CD4-positive, alpha-beta memory T cell (primary cell): ENCODE results near the gene RXRB. TPM values are rescaled to one million over a fixed set of nuclear protein-coding genes. Genes with fewer than 3 reads are reported as not detected.

Source experiments
- CTCF ChIA-PET: fragments of 350-600 bp; sonication (Branson Sonifier 250); formaldehyde crosslinking; loops from one replicate; lab custom pipeline; 2021; ENCODE audit warnings: inconsistent platforms; ENCODE audit not compliant: partially characterized antibody; lab: Charles Lee
- POLR2A ChIA-PET: fragments of 350-600 bp; sonication (Branson Sonifier 250); formaldehyde crosslinking; loops from one replicate; lab custom pipeline; 2021; ENCODE audit not compliant: partially characterized antibody; lab: Charles Lee
- DNase-seq, 5 donors: peaks; one replicate each; pipeline versions ENCODE4 v3.0.0 to v3.0.0-alpha.2; 2020 to 2022; ENCODE audit warnings: mixed read lengths in 1 of 5
- H3K27ac ChIP-seq: one replicate; pipeline ENCODE4 v1.7.0; 2013; ENCODE audit warnings: low read depth, low read length
- H3K27me3 ChIP-seq: 2 replicates; pipeline ENCODE4 v1.7.0; 2013; ENCODE audit warnings: mild to moderate bottlenecking, low read length, moderate library complexity; ENCODE audit not compliant: insufficient read depth
- H3K36me3 ChIP-seq: 2 replicates; pipeline ENCODE4 v1.7.0; 2013; ENCODE audit warnings: mild to moderate bottlenecking, low read length, moderate library complexity; ENCODE audit not compliant: insufficient read depth
- H3K4me1 ChIP-seq: 2 replicates; pipeline ENCODE4 v1.7.0; 2013; ENCODE audit warnings: mild to moderate bottlenecking, low read length, moderate library complexity; ENCODE audit not compliant: insufficient read depth
- H3K4me3 ChIP-seq, 2 donors: one replicate each; pipeline ENCODE4 v1.7.0; 2013; ENCODE audit warnings: low read length in 2 of 2, mild to moderate bottlenecking in 1 of 2
- H3K9me3 ChIP-seq, 2 donors: one replicate each; pipeline ENCODE4 v1.7.0; 2013; ENCODE audit warnings: low read length in 2 of 2, control low read depth in 1 of 2; ENCODE audit not compliant: control insufficient read depth in 1 of 2
- H3K27ac Mint-ChIP-seq, 7 donors: one replicate each; pipeline ENCODE4 v1.8.0; 2020 to 2021; ENCODE audit warnings: mixed read lengths in 7 of 7, mild to moderate bottlenecking in 6 of 7, inconsistent platforms in 3 of 7, moderate library complexity in 3 of 7
- H3K27me3 Mint-ChIP-seq, 2 donors: one replicate each; pipeline ENCODE4 v1.8.0; 2020 to 2021; ENCODE audit warnings: mixed read lengths in 2 of 2
- H3K36me3 Mint-ChIP-seq, 2 donors: one replicate each; pipeline ENCODE4 v1.8.0; 2020 to 2021; ENCODE audit warnings: mixed read lengths in 2 of 2, inconsistent platforms in 1 of 2, mild to moderate bottlenecking in 1 of 2
- H3K4me1 Mint-ChIP-seq, 4 donors: one replicate each; pipeline ENCODE4 v1.8.0; 2020 to 2021; ENCODE audit warnings: mixed read lengths in 4 of 4, mild to moderate bottlenecking in 1 of 4
- H3K4me3 Mint-ChIP-seq, 8 donors: one replicate each; pipeline ENCODE4 v1.8.0; 2020 to 2021; ENCODE audit warnings: mixed read lengths in 8 of 8, mild to moderate bottlenecking in 7 of 8, moderate library complexity in 6 of 8, inconsistent platforms in 3 of 8
- H3K9me3 Mint-ChIP-seq, 8 donors: one replicate each; pipeline ENCODE4 v1.8.0; 2020 to 2021; ENCODE audit warnings: mixed read lengths in 8 of 8, mild to moderate bottlenecking in 5 of 8, inconsistent platforms in 3 of 8, moderate library complexity in 1 of 8
- intact Hi-C: fragments of 100-400 bp; cut with micrococcal nuclease; formaldehyde crosslinking; loops from one replicate; pipeline ENCODE4 v1.15.1; 2023
- polyA plus RNA-seq, 2 donors: library from polyadenylated mRNA; unstranded; fragments of 300-500 nt; fragmentation: Illumina TruSeq; gene quantifications; one replicate each; pipeline ENCODE4 v1.2.3, GENCODE V29; 2021
- total RNA-seq, 2 experiments: library from RNA; stranded (reverse); gene quantifications; one replicate each; pipeline ENCODE4 v1.2.3, GENCODE V29; 2021

The RXRB gene
- total and polyA plus RNA-seq, 4 experiments from 2014 or later: 5.6 to 94.3 (median 50.3) TPM

DNA sequence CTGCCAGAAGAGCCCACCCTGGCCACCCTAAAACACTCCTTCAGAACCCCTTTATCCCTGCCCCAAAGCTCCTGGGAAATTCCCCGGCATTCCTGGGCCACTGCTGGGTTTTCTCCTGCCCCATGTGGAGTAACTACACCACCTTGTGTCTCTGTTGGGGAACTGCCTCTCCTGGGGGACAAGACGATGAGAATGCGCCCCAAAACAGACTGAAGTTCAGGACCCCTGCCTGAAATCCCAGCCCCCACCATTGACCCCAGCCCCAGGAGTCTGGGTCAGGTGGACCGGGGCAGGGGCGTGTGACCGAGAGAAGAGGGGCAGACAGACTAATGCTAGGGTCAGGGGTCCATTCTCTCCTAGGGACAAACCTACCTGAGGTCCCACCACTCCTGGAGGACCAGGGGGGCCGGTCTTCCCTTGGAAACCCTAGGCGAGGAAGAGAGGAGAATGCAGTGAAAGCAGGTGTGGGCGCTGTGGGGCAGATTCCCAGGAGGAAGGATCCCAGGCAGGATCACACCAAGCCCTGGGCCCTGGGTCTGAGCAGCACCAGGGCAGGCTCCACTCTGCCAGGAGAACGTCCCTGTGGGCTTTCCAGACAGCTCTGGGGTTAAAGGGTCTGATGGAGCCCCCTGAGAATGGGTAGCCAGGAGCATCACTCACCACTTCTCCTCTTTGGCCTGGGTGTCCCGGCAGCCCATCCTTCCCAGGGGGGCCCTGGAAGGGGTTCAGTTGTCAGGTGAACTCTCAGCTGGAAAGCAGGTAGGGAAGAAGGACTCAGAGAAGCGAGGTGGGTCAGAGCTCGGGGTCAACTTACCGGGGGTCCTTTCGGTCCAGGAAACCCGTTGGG, 27.6 kb downstream of the RXRB start:
- H3K9me3 Mint-ChIP-seq: peaks cover 0 to 2% (median 0%) of the 10 kb centered on the region in 8 donors
- no peak overlapping the region for H3K4me3 ChIP-seq
- DNase-seq: no peak
- no peaks in the 10 kb centered on the region for H3K27me3 ChIP-seq
- peaks cover 0 to 6% of the 10 kb centered on the region in 2 donors for H3K27me3 Mint-ChIP-seq
- no peaks in the 10 kb centered on the region for H3K36me3 Mint-ChIP-seq
- no peaks in the 10 kb centered on the region for H3K4me1 ChIP-seq
- intact Hi-C loops: no loop called here
- POLR2A ChIA-PET: interaction anchor here (1.0 kb wide), 1 partner anchor 201 kb away, joined by 4 read pairs; no protein-coding TSS in a partner anchor
- H3K36me3 ChIP-seq: no peaks in the 10 kb centered on the region
- H3K27ac Mint-ChIP-seq: no peak overlapping the region
- CTCF ChIA-PET: interaction anchor here (1.2 to 2.0 kb wide), 2 partner anchors 10 to 76 kb away, joined by 3 to 8 read pairs; no protein-coding TSS in a partner anchor
- H3K27ac ChIP-seq: no peak overlapping the region
- no peaks in the 10 kb centered on the region for H3K9me3 ChIP-seq
- H3K4me1 Mint-ChIP-seq: no peaks in the 10 kb centered on the region
- no peak overlapping the region for H3K4me3 Mint-ChIP-seq

DNA sequence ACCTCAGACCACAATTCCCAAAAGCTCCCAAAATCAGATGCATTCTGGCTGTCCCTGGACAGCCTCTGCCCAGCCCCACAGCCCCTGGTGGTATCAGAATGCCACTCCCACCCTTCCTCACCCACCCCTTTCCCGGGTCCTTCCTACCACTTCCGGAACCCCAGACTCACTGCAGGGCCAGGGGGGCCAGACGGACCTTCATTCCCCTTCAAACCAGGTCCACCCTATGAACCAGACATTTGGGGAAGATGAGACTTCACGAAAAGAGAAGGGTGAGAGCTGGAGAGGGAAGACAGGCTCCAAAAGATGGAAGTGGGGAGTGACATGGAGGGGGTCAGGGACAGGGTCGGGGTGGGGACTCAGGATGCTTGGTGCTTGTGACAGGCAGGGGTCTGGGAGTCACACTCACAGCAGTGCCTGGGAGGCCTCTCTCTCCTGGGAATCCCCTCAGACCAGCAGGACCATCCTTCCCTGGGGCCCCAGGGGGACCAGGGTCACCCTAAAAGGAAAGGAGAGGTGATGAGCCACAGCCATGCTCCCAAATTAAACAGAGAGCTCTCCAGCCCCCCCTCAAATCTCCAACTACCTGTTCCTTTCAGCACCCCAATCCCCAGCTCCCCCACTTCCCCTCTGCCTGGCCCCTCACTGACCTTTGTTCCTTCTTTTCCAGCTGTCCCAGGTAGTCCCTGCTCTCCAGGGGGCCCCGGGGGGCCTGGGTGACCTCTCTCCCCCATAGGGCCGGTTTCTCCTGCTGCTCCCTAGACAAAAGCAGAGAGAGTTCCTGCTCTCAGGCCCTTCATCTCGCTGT, 28.4 kb downstream of the RXRB start:
- Histone ChIP-seq H3K4me1 (no peaks in the 10 kb centered on the region), H3K9me3 (no peaks in the 10 kb centered on the region), H3K36me3 (no peaks in the 10 kb centered on the region), H3K27ac (no peak overlapping the region), H3K4me3 (no peak overlapping the region), H3K27me3 (no peaks in the 10 kb centered on the region)
- ChIA-PET POLR2A (no interaction called here), CTCF (interaction anchor here (1.2 to 2.0 kb wide), 2 partner anchors 11 to 77 kb away, joined by 3 to 8 read pairs; no protein-coding TSS in a partner anchor)
- intact Hi-C loops: no loop called here
- Mint-ChIP-seq H3K36me3 (no peaks in the 10 kb centered on the region), H3K4me3 (no peak overlapping the region), H3K9me3 (no peaks in the 10 kb centered on the region), H3K27ac (no peak overlapping the region), H3K4me1 (no peaks in the 10 kb centered on the region), H3K27me3 (peaks cover 0 to 6% of the 10 kb centered on the region in 2 donors)
- no peak for DNase-seq

DNA sequence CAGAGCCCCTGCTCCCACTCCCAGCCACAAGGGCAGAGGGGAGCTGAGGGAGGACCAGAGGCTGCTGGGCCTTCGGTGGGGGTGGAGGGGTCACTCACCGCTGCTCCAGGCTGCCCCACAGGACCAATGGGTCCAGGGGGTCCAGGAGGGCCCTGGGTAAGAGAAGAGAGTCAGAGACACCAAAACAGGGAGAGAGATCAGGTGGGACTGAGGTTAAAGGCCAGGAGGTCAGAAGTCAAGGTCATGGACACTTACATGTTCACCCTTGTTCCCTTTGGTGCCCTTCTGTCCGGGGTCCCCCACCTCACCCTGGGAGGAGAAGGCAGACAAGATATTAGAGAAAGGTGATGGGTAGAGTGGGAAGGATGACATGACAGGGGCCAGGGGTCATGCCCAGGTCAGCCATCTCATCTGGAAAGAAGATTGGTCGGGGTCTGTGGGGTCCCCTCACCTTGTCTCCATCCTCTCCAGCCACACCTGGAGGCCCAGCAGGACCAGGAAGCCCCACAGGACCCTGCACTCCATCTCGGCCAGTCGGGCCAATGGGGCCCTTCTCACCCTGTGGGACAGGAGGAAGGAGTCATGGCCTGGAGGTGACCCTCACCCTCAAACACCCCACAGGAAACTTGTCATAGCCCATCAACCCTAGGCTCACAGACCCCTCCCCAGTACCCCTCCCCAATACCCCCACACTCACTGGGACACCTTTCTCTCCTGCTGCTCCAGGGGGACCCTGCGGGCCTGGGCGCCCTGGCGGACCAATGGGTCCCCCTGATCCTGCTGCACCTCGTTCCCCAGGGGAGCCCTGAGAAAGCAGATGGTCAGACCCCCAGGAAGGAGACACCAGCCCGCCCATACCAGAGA, 29.2 kb downstream of the RXRB start:
- H3K36me3 ChIP-seq: no peaks in the 10 kb centered on the region
- no peaks in the 10 kb centered on the region for H3K27me3 ChIP-seq
- Mint-ChIP-seq H3K27me3 (peaks cover 0 to 6% of the 10 kb centered on the region in 2 donors), H3K27ac (no peak overlapping the region), H3K4me3 (no peak overlapping the region), H3K36me3 (no peaks in the 10 kb centered on the region), H3K4me1 (no peaks in the 10 kb centered on the region), H3K9me3 (no peaks in the 10 kb centered on the region)
- intact Hi-C loops: no loop called here
- no peak overlapping the region for H3K4me3 ChIP-seq
- H3K9me3 ChIP-seq: no peaks in the 10 kb centered on the region
- ChIA-PET CTCF (interaction anchor here (1.2 kb wide), 1 partner anchor 11 kb away, joined by 3 read pairs; no protein-coding TSS in a partner anchor), POLR2A (no interaction called here)
- no peak overlapping the region for H3K27ac ChIP-seq
- H3K4me1 ChIP-seq: no peaks in the 10 kb centered on the region
- DNase-seq: no peak

DNA sequence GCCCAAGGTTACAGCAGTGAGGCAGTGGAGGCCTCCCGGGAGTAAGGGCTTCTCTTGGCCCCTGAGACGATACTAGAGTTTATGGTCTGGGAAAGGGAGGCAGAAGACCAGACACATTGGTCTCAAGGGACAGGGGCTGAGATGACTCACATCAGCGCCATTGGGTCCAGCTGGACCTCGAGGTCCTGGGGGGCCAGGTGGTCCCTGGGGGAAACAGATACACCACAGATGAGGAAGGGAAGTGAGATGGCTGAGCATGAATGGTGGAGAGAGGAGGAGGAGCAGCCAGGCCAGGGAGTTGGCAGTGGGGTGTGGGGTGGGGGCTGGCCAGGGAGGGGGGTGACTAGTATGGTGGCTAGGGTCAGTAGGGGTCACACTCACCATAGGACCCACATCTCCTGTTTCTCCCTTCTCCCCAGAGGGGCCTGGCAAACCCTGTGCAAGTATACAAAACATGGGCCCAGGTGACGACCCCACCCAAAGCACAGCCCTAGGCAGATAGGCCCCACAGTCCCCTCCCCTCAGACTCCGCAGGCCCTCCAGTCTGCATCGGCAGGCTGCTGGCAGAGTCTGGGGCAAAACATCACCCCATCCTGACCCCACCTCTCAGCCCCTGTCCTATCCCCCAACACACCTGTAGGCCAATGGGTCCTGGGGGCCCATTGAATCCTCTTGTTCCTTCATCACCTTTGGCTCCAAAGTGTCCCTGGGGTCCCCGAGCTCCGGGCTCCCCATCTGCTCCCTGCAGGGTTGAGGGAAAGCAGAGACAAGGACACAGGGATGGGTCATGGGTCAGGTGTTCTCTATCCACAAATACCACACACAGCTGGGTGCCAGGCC, 30.1 kb downstream of the RXRB start:
- Histone ChIP-seq H3K4me3 (no peak overlapping the region), H3K36me3 (no peaks in the 10 kb centered on the region), H3K27me3 (no peaks in the 10 kb centered on the region), H3K4me1 (no peaks in the 10 kb centered on the region), H3K27ac (no peak overlapping the region), H3K9me3 (no peaks in the 10 kb centered on the region)
- DNase-seq: no peak
- Mint-ChIP-seq H3K4me1 (no peaks in the 10 kb centered on the region), H3K27ac (no peak overlapping the region), H3K27me3 (peaks cover 0 to 6% of the 10 kb centered on the region in 2 donors), H3K36me3 (no peaks in the 10 kb centered on the region), H3K9me3 (no peaks in the 10 kb centered on the region), H3K4me3 (no peak overlapping the region)
- POLR2A ChIA-PET: no interaction called here
- CTCF ChIA-PET: no interaction called here
- intact Hi-C loops: no loop called here

DNA sequence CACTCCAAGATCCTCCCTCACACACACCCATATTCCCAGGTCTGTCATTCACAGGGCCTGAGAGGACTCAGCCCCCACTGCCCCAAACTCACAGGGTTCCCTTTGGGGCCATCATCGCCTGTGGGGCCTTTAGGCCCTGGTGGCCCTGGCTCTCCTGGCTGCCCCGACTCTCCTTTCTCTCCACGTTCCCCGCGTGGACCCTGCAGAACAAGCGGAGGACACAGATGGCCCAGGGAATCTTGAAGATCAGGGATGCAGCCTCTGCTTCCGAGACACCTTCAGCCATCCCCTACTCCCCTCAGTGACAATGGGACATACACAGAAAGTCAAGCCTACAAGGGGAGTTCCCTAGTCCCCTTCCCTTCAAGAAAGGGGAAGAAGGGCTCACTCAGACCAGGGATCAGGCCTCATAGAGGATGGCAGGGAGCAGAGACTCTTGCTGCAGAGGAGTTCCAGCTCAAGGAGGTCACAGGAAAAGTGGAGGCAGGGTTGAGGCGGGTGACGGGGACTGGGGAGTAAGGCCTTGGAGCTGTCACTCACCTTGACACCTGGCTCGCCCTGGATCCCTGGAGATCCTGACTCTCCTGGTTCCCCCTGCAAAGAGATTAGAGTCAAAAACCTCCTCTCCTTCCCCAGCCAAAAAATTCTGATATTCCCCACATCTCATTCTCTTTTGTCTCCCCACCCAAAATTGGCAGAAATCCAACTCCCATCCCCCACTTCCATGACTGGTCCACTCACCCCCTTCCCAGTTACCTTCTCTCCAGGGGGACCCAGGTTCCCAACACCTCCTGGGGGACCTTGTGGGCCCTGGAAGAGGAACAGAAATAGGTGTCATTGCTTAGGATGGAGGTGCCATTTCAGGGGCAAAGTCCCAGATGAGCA, 30.9 kb downstream of the RXRB start:
- ChIA-PET POLR2A (no interaction called here), CTCF (no interaction called here)
- H3K36me3 ChIP-seq: no peaks in the 10 kb centered on the region
- H3K4me3 Mint-ChIP-seq: no peak overlapping the region
- H3K4me1 Mint-ChIP-seq: no peaks in the 10 kb centered on the region
- H3K27ac ChIP-seq: no peak overlapping the region
- H3K9me3 Mint-ChIP-seq: no peaks in the 10 kb centered on the region
- H3K27me3 ChIP-seq: no peaks in the 10 kb centered on the region
- intact Hi-C loops: no loop called here
- H3K27ac Mint-ChIP-seq: peak overlapping the region in 1 of 7 donors; percentile 72
- no peaks in the 10 kb centered on the region for H3K9me3 ChIP-seq
- no peaks in the 10 kb centered on the region for H3K36me3 Mint-ChIP-seq
- H3K4me1 ChIP-seq: no peaks in the 10 kb centered on the region
- H3K4me3 ChIP-seq: no peak overlapping the region
- H3K27me3 Mint-ChIP-seq: no peaks in the 10 kb centered on the region
- DNase-seq: no peak

DNA sequence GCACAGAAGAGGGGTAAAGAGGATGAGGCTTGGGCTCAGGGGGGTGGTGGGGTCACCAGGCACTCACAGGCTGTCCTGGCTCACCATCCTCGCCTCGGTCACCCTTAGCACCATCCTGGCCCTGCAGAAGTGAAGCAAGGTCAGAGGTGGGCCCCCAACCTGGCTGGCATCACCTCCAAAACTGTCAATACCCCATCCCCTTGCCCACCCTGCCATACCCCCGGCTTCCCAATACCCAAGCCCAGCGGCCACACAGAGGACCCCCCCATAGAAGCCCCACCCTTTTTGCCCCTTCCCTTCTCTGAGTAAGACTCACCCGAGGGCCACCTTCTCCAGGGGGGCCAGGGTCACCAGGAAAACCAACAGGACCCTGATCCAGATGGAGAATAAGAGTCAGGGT, 31.8 kb downstream of the RXRB start:
- Histone ChIP-seq H3K27ac (no peak overlapping the region), H3K27me3 (no peaks in the 10 kb centered on the region), H3K36me3 (no peaks in the 10 kb centered on the region), H3K4me1 (no peaks in the 10 kb centered on the region), H3K4me3 (no peak overlapping the region), H3K9me3 (no peaks in the 10 kb centered on the region)
- ChIA-PET POLR2A (interaction anchor here (1.5 kb wide), 1 partner anchor 23 kb away, joined by 4 read pairs; the partner anchor contains the start of gene COL11A2), CTCF (no interaction called here)
- Mint-ChIP-seq H3K9me3 (no peaks in the 10 kb centered on the region), H3K4me1 (no peaks in the 10 kb centered on the region), H3K36me3 (no peaks in the 10 kb centered on the region), H3K27ac (no peak overlapping the region), H3K27me3 (peaks cover 0 to 2% of the 10 kb centered on the region in 2 donors), H3K4me3 (no peak overlapping the region)
- intact Hi-C loops: no loop called here
- DNase-seq: no peak
